HEK293 (cell line): Measurements from ENCODE around the gene PITRM1.

Source experiments
- ZBTB20 ChIP-seq: fragments of 450-650 bp; formaldehyde crosslinking; IDR thresholded peaks from 2 replicates; pipeline ENCODE4 v1.5.1; 2016; ENCODE audit warnings: missing biosample characterization, missing genetic modification characterization
- TF ChIP-seq, protein P1 (sequence below): fragments of 450-650 bp; formaldehyde crosslinking; IDR thresholded peaks from 2 replicates; pipeline ENCODE4 v1.5.1; 2016; ENCODE audit warnings: missing biosample characterization, missing genetic modification characterization

DNA sequence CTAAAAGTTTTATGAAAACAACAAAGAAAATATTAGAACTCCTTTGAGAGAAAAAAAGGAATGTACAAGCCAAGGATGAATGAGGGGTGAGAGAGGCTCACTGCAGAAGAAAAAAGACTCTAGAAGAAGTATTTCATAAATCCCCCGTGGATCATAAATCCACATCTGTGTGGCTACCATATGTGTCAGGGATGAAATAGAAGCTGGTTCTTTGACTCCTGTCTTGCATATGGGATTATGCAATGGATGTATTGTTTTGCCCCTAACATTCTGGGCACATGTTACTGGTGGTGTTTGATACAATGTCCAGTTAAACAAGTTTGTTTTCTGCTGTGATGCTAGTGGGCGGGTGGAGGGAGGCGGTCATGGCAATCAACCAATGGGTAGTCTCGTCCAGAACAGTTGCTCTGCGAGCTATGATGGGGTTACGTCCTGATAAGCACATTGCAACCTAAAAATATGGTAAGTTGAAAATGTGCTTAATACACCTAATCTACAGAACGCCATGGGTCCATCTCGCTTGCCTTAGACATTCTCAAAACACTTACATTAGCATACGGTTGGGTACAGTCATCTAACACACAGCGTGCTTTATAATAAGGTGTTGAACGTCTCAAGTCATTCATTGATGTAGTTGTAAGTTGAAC, 34.1 kb upstream of the PITRM1 start:
- TF ChIP-seq ZBTB20, result no peak
- TF ChIP-seq, protein P1, sequence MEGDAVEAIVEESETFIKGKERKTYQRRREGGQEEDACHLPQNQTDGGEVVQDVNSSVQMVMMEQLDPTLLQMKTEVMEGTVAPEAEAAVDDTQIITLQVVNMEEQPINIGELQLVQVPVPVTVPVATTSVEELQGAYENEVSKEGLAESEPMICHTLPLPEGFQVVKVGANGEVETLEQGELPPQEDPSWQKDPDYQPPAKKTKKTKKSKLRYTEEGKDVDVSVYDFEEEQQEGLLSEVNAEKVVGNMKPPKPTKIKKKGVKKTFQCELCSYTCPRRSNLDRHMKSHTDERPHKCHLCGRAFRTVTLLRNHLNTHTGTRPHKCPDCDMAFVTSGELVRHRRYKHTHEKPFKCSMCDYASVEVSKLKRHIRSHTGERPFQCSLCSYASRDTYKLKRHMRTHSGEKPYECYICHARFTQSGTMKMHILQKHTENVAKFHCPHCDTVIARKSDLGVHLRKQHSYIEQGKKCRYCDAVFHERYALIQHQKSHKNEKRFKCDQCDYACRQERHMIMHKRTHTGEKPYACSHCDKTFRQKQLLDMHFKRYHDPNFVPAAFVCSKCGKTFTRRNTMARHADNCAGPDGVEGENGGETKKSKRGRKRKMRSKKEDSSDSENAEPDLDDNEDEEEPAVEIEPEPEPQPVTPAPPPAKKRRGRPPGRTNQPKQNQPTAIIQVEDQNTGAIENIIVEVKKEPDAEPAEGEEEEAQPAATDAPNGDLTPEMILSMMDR (tag by site-specific recombination), result no peak
